HG02610 (cell line): ENCODE measurements around the gene RAB15.
"Not testable (repeated sequence)": the region's sequence is repeated elsewhere in the genome, so short reads cannot be mapped to it uniquely, and the experiment has no call there.

ENCODE experiments used
- ATAC-seq: cut with Tn5 transposase; IDR thresholded peaks from one replicate; pipeline ENCODE4 v1.9.1; 2021; ENCODE audit warnings: mild to moderate bottlenecking, moderate library complexity; ENCODE audit not compliant: unreplicated experiment

Gene RAB15

GRCh38 chr14:64913477-64913876 is 58.7 kb downstream of the RAB15 start:
- not testable (repeated sequence) for ATAC-seq

- no peak for ATAC-seq
Measured at GRCh38 chr14:64912261-64912660, 59.9 kb downstream of the RAB15 start.

- no peak for ATAC-seq
Measured at GRCh38 chr14:64910847-64911495, 61.2 kb downstream of the RAB15 start.

- no peak for ATAC-seq
Measured at GRCh38 chr14:64906022-64906421, 66.1 kb downstream of the RAB15 start.

- no peak for ATAC-seq
Measured at GRCh38 chr14:64899958-64900357, 72.2 kb downstream of the RAB15 start.
